ENCODE measurements around the gene SLC22A1.
"Not testable (repeated sequence)": the region's sequence is repeated elsewhere in the genome, so short reads cannot be mapped to it uniquely, and the experiment has no call there.

SLC22A1 gene

DNA sequence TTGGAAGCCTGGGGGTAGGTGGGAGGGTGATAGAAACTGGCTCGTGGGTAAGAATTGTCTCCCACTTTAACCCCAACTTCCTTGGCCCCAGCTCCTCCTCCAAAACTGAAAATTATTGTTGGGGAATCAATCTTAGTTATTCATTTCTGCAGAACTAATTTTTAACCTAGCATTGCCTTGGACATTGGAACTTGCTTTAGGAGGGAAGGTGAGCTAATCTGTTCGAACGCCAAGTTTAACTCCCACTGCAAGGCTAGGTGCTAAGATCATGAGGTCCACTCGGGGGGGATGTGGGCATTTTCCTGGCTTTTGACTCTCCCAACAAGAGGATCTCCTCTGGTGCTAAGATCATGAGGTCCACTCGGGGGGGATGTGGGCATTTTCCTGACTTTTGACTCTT lies 3.5 kb downstream of the SLC22A1 start:
- not testable (repeated sequence) for DNase-seq

DNA sequence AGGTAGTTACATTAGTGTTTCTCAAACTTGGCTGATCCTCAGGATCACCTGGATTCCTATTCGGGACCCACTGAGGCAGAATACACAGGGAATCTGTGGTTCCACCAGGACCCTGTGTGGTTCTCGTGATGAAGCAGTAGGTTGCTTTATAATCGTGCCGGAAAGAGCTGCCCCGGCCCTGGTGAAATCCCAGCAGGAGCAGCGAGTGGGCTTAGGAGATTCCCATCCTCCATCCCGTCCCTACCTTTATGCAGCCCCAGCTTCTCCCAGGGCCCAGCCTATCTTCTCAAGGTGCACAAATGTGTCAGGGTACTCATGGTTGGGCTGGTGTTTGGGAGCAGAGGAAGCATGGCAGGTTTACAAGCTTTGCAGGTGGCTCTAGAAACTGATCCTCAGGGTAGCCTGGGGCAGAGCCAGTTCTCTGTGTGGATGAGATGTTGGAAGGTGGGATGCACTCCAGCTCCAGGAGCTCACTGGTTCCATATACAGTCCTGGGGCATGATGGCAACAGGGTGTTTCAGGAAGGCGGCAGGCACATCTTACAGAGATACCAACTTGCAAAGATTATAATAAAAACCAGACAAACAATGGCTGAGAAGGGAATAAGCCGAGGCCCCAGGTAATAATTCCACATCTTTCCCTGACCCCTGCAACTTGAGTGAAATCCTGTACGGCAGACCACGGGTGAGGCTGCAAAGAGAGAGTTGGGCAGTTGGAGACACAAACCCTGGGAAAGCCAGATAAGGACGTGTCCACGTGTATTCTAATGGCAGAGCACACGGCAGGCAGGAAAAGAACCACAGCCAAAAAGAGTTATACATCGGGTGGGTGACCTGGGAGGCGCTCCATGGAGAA lies 5.9 kb downstream of the SLC22A1 start:
- no peak for DNase-seq

DNA sequence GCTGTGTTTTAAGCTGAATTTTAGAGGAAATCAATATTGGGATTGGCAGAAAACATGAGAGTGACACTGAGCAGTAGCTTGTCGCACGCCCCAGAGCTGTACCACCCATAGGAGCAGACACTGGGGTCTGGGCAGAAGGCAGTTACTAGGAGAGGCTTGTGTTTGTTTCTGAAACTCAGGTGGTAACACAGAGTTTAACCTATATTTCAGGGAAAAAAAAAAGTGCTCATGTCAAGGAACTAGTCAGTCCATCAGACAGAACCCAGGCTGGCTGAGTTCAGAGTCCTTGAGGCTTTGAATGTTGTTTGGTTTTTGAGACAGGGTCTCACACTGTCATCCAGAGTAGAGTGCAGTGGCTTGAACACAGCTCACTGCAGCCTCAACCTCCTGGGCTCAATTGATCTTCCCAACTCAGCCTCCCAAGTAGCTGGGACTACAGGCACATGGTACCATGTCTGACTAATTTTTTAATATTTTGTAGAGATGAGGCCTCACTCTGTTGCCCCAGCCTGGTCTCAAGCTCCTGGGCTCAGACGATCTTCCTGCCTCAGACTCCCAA lies 6.6 kb downstream of the SLC22A1 start:
- DNase-seq: no peak

DNA sequence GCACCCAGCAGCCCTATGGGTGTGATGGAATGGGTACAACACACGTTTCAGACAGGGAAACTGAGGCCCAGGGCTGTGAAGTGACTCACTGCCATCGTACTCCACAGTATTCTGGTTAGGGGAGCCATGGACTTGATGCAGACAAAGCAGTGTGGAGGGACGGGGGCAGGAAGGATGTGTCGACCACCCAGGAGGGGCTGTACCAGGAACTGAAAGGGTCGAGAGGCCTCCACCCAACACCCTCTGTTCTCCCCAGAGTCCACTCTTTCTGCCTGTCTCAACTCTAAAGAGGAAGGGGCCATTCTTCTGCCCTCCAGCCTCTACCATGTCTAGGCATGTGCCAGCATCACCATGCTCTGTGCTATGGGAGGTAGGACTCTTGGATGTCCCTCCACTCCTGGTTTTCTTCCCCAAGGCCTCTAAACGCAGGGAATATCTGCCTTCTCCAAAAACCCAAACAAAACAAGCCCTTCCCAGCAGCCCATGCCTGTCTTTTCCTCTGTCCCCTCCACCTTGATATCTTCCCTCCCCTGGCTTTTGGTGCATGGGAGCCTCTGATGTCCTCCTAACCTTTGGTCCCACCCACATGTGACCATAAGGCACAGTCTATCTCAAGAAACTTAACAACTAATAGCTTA lies 7.4 kb downstream of the SLC22A1 start:
- no peak for DNase-seq

DNA sequence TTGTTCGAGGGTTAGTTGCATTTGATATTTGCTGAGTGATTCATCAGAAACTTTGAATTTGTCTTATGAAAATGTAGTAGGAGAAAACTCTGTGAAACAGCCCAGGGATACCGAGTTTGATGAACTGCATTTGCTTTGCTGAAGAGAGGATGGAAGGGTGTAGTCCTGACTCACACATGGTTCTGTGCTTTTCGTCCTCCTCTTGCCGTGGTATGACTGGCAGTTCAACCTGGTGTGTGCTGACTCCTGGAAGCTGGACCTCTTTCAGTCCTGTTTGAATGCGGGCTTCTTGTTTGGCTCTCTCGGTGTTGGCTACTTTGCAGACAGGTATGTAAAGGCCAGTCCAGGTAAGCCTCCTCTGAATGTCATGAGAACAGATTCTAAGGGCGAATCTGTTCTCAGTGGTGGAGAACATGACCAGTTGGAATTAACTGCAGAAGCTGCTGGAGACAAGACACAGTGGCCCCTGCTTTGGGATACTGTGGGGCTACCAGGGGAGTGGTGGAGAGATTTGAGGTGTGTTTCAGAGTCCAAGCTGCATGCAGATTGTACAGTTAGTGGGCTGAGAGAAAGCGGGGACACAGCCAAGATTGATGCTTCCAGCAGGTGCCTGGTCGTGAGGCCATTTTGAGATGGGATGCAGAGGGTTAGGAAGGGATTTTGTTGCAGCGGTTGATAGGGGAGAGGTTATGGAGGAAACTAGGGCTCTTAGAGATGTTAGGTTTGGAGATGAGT lies 8.4 kb downstream of the SLC22A1 start:
- DNase-seq: no peak

DNA sequence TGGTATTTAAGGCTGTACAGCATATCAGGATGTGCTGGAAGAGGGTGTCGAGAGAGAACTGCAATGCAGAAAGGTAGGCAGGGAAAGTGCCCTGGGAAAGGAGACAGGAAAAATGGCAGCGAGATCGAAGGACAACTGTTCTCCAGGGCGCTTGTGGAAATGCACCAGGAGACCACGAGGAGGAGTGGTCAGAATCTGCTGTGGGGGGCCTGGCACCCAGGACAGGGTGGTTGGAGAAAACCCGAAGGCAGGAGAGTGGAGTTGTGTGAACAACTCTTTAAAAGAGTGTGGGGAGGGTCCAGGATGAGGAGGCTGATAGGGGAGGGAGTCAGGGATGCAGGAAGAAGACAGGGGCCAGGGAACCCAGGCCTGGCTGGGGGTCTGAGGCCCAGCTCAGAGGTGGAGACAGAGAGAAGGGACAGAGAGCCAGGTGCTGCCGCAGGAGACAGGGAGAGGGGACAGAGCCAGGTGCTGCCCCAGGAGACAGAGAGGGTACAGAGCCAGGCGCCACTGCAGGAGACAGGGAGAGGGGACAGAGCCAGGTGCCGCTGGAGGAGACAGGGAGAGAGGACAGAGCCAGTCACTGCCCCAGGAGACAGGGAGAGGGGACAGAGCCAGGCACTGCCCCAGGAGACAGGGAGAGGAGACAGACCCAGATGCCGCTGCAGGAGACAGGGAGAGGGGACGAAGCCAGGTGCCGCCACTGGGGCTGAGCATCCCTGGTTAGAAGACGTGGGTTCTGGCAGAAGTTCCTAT lies 9.3 kb downstream of the SLC22A1 start:
- DNase-seq: no peak

DNA sequence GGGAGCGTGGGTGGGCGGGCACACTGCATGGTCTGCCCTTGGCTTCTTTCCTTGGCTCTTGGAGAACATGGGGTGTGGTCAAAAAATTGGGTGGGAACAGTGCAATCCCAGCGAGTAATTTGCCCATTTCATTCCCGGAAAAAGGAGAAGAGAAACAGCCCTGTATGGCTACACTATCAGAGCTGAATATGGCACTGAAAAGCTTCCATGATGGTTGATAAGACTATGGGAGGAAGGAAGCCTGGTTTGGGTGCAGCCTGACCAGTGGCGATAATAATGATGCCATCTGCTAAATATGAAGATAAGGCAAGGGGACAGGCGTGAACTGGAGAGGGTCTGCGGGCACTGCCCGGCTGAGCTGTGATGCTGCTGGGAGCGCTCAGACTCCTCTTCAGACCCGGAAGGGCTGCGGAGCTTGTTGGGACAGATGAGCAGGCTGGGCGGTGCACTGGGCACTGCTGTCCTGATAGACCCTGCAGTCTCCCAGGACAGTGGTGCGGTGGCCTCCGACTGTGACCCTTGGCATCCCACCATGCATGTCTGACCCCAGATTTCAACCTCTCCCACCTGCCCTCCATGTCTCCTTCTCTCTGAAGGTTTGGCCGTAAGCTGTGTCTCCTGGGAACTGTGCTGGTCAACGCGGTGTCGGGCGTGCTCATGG lies 10.2 kb downstream of the SLC22A1 start:
- DNase-seq: no peak

DNA sequence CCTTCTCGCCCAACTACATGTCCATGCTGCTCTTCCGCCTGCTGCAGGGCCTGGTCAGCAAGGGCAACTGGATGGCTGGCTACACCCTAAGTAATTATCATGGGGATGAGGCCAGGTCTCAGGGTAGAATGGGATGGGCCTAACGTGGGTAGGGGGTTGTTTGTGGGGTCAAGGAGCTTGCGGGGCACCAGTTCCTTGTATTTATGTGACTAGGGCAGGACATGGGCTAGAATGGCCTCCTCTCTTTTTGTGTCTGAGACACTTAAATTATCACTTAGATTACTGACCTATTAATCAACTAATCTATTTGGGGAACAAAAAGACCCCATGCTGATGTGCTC lies 10.7 kb downstream of the SLC22A1 start:
- DNase-seq: no peak

DNA sequence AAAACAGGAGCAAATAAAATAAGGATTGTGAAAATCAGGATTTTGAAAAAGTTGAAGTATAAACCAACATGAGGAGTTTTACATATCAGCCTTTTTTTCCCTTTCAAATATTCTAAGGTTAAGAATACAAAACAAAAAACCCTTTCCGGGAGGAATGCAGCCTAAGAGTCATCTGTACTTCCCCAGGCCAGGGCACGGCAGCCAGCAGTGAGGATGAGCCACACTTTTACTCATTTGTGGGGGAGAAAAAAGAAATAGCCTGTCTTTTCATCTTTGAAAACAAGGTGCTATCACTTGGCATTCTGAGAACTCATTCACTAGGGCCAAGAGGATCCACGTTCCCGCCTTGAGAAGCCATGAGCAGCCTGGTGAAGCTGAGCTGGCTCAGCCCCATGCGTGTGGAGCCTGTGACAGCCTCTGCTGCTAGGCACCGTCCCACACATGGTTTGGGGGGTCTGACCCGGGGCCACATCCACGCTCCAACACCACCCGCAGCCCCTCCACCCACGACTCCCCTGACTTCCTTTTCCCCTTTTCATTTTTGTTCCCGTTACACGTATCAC lies 11.2 kb downstream of the SLC22A1 start:
- DNase-seq: no peak

DNA sequence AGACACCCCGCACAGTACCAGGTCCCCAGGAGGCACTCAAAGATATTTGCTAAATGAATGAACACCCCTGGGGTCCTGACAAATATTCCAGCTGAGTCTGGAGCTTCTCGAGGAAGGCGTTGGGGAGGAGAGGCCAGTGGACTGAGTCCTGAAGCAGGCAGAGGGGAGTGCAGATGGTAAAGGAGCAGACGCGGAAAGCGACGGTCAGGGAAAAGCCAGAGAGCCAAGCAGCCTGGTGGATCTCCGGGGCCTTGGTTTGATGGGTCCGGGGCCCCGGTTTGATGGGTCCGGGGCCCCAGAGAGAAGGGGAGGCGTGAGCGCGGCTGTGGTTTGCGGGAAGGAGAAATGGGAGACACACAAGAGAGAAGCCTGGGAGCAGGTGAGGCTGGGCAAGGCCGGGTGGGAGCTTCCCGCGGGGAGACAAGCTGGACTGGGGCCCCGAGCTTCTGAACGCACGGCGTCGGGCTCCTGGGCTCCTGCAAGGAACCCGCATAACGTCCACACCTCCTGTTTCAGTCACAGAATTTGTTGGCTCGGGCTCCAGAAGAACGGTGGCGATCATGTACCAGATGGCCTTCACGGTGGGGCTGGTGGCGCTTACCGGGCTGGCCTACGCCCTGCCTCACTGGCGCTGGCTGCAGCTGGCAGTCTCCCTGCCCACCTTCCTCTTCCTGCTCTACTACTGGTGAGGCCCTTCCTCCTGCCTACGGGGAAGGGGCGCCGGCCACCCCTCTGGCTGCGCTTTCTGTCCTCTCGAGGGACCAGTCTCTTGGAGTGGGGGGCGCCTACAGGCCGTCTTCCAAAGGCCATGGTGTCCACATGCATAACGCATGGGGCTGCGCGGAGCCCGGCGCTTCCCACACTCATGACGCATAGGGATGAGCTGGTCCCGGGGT lies 12.1 kb downstream of the SLC22A1 start:
- no peak for DNase-seq

DNA sequence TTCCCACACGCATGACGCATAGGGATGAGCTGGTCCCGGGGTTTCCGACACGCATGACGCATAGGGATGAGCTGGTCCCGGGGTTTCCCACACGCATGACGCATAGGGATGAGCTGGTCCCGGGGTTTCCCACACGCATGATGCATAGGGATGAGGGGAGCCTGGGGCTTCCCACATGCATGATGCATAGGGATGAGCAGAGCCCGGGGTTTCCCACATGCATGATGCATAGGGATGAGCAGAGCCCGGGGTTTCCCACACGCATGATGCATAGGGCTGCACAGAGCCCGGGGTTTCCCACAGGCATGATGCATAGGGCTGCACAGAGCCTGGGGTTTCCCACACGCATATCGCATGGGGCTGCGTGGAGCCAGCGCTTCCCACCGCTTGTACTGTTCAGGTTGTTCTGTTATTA lies 12.7 kb downstream of the SLC22A1 start:
- DNase-seq: not testable (repeated sequence)

DNA sequence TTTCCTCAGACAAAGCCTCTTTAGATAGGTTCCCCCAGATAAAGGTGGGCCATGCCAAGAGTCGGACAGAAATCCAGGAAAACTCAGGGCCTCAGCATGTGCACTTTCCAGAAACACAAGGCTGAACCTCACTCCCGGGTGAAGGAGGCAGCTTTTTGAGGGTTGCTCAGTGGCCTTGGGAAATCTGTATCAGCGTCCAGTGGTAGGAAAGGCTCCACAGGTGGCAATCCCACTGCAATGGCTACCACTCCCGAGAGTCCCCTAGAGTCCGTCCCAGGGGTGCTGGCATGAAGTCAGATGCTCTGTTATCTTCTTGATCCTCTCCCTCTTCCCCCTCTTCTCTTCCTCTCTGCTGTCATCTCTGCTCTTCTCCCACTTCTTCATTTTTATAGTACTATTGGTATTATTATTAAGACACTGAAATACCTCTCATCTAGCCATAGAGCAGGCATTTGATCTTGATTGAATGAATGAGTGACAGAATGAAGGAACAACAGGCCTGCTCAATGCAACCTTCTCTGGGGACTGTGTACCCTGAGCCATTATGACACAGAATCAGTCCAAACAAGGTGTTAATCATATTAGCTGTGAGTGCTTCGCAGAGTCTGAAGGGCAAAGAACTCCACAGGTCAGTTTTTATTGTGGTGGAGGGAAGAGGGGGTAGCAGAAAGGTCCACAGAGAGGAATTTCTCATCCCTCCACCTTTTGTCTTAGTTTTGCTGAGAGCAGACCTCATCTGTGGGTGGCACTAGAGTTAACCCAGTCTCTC lies 13.3 kb downstream of the SLC22A1 start:
- DNase-seq: no peak

DNA sequence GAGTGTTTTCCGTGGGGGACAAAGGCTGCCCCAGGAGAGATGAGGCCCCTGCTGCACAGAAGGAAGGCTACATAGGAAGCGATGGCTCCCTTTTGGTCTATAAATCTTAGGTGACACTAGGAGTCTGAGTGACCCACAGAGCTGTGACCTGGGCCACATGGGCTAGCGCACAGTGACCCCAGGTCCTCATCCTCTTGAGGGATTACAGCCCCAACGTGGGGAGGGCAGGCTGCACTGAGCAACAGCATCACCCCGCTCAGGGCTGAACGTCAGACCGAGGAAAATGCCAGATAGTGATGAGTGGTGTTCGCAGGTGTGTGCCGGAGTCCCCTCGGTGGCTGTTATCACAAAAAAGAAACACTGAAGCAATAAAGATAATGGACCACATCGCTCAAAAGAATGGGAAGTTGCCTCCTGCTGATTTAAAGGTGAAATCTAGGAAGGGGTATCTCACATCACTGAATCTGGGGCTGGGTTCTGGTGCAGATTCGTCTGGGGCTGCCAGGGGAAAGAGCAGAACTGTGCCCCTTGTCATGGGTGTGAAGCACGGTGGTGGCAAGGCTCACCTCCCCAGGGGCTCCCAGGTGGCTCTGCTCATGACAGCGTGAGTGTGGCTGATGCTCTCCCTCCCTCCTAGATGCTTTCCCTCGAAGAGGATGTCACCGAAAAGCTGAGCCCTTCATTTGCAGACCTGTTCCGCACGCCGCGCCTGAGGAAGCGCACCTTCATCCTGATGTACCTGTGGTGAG lies 14.5 kb downstream of the SLC22A1 start:
- no peak for DNase-seq

DNA sequence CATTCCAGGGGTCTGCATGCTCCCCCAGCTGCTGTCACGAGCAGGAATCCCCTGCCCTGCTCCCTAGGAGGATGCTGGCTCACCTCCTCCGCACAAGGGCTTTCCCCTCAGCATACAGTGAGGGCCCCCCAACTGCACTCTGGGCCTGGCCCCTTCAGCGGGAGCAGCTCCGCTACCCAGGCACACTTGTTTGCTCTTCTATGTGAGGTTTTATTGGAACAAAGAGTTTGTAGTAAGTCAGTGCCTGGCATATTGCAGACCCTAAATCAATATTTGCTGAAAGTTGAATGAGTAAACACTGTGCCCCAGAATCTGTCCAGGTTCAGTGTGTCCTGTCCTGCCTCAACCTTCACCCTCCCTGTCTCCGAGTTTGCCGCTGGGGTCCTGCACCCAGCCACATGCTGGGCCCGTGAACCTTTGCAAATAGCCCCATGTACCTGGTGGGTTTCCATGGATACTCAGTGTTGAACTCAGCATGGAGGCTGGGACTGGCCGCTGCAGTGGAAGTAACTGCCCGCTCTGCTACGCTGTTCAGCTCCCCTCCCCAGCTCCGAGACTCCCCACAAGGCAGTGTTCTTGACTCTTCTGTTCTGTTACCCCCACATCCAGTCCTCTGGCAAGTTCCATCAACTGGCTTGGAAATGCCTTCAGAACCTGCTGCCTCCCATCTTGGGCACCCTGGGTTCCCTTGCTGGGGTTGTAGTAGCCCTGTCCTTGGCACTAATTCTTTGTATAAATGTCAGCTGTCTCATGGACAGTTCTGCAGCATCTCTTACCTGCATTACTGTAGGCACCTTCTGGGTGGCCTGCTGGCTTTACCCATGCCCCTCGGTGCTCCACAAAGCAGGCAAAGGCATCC lies 15.7 kb downstream of the SLC22A1 start:
- DNase-seq: no peak

DNA sequence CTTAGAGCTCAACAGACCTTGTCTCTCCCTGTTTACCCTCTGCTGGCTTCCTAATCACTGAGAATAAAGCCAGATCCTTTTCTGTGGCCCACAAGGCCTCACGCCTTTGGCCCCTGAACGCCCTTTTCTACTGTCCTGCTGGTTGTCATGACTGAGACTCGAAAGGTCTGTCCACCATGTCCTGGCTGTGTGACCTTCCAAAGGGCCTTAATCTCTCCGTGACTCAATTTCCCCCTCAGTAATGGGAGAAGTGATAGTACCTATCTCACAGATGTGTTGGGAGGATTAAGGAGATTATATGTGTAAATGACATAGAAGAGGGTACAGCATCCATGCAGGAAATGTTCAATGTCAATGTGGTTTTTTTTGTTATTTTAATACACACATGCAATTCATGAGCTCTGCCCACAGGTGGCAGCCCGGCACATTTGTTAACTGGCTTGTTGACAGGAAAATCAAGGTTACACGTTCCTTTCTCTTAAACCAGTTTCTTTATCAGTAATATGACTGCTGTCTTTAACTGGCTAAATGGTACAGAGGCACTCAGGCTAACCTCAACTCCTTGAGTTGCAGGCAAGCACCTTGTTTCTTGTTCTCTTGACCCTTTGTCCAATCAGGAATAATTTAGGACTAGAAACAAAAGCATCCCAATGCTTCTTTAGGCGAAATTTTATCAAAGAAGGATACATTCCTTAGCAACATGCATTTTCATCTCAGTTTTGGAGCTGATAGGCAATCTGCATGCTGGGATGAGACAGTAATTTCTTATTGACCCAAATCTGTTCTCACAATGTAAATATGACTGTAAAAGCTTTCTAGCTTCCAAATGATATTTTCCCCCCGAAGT lies 16.6 kb downstream of the SLC22A1 start:
- DNase-seq: peak; percentile 53

DNA sequence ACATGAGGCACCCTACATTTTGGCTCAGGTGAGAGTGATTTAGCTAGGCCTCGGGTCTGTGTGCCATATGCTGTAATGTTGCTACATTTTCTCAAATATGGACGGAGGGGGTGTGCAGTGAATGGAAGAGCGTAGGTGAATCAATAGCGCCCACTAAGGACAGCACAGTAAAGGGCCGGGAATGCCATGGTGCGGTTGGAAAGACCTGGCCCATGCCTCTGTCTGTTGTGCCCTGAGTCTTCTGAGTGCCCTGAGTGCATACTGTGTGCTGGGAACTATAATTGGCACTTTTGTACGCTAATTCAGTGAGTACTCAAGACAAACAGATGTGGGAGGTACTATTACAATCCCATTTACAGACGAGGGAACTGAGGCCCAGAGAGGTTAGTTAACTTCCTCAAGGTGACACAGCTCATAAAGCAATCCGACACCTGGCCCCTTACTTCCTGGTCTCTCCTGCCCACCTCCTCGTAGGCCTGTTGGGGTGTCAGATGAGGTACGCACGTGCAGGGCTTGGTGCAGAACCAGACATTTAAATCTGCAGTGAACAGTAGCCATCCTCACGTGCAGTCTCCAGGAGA lies 17.3 kb downstream of the SLC22A1 start:
- DNase-seq: no peak

DNA sequence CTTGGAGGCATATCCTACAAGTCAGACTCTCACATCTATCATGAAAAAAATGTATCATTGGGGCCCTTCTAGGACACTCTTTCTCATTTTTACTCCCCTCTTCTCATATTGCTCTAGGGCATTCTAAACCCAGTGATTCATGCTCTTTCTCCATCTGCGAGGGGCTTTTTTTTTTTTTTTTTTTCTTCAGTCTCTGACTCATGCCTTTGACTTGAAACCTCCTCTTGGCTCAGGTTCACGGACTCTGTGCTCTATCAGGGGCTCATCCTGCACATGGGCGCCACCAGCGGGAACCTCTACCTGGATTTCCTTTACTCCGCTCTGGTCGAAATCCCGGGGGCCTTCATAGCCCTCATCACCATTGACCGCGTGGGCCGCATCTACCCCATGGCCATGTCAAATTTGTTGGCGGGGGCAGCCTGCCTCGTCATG lies 17.8 kb downstream of the SLC22A1 start:
- no peak for DNase-seq
